NB4 (cell line): ENCODE results near the gene ZXDC.
A peak's percentile ranks its signal among the peaks of the same experiment; 100 is the strongest.

Experiments
- DNase-seq: peaks from one replicate; pipeline ENCODE4 v3.0.0; 2010; ENCODE audit warnings: low read depth
- H3K4me3 ChIP-seq: one replicate; pipeline ENCODE4 v1.5.1; 2011; ENCODE audit warnings: mild to moderate bottlenecking, low read depth, low read length, moderate library complexity
- MYC ChIP-seq: IDR thresholded peaks from 2 replicates; pipeline ENCODE4 v1.6.1; 2011; ENCODE audit warnings: low read depth, low read length
- POLR2A ChIP-seq: IDR thresholded peaks from 2 replicates; pipeline ENCODE4 v1.6.1; 2011; ENCODE audit warnings: mild to moderate bottlenecking; ENCODE audit not compliant: insufficient read length; ENCODE audit errors: extremely low read depth
- TF ChIP-seq, protein P1 (sequence below): IDR thresholded peaks from 2 replicates; pipeline ENCODE4 v1.6.1; 2011; ENCODE audit warnings: low read depth, low read length
- TF ChIP-seq, protein P2 (sequence below): IDR thresholded peaks from one replicate; pipeline ENCODE4 v1.5.1; 2012; ENCODE audit warnings: low read depth, low read length

The ZXDC gene

DNA sequence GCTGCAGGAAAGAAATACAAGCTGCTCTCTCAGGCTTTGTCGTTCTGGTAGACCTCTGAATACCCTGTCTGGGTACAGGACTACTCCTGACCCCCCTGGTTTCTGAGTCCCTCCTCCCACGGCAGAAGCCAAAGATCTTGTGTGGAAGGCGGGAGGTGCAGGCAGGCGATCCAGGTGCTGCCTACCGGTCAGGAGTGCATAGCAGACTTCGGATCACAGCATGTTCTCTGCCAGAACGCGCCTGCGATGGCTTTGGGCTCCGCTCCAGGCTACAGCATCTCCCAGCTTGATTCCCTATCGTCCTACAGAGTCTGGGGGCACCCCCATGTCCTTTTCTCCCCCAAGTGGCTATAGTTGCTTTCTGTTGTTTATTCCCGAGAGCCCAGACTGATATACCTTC lies 83.4 kb downstream of the ZXDC start:
- no peak for TF ChIP-seq MYC
- TF ChIP-seq, protein P1, sequence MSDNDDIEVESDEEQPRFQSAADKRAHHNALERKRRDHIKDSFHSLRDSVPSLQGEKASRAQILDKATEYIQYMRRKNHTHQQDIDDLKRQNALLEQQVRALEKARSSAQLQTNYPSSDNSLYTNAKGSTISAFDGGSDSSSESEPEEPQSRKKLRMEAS: no peak
- TF ChIP-seq, protein P2, sequence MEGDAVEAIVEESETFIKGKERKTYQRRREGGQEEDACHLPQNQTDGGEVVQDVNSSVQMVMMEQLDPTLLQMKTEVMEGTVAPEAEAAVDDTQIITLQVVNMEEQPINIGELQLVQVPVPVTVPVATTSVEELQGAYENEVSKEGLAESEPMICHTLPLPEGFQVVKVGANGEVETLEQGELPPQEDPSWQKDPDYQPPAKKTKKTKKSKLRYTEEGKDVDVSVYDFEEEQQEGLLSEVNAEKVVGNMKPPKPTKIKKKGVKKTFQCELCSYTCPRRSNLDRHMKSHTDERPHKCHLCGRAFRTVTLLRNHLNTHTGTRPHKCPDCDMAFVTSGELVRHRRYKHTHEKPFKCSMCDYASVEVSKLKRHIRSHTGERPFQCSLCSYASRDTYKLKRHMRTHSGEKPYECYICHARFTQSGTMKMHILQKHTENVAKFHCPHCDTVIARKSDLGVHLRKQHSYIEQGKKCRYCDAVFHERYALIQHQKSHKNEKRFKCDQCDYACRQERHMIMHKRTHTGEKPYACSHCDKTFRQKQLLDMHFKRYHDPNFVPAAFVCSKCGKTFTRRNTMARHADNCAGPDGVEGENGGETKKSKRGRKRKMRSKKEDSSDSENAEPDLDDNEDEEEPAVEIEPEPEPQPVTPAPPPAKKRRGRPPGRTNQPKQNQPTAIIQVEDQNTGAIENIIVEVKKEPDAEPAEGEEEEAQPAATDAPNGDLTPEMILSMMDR: no peak
- H3K4me3 ChIP-seq: no peak overlapping the region
- no peak for DNase-seq

DNA sequence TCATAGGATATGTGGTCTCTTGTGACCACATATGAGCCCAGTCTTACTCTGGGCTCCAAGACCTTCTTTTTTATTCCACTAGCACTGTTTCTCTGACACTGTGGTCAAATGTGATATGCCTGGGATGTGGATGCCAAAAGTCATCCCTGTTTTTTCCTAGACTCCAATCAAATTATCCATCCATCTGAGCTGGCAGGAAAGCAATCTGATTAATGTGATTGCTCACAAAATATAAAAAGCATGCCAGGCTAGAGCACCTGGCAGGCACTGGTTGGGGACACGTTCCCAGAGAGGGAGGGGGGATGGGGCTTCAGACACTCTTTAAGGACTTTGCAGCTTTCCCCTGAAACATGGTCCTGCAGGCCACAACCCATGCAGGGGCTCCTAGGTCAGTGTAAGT lies 84.1 kb downstream of the ZXDC start:
- TF ChIP-seq, protein P1: no peak
- no peak for TF ChIP-seq MYC
- TF ChIP-seq POLR2A: no peak
- TF ChIP-seq, protein P2: no peak
- no peak overlapping the region for H3K4me3 ChIP-seq
- no peak for DNase-seq

DNA sequence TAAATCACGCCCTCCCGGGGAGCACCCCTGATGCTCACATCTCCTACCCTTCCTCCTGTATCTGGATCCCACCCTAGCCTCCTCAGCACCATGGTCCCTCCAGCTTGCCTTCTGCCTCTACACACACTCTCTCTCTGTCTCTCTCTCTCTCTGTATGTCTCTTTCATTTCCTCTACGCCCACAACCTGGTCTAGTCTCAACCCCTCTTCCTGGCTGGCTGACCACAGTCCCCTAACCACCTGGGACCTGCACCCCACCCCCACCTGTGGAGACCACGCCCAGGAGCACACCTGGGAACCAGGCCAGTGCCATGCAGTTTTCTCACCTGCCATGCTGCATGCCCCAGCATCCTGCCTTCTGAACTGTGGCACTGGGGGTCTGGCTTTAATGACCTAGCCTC lies 84.9 kb downstream of the ZXDC start:
- no peak for DNase-seq
- TF ChIP-seq, protein P1: no peak
- TF ChIP-seq POLR2A: no peak
- no peak for TF ChIP-seq MYC
- TF ChIP-seq, protein P2: no peak
- H3K4me3 ChIP-seq: no peak overlapping the region

DNA sequence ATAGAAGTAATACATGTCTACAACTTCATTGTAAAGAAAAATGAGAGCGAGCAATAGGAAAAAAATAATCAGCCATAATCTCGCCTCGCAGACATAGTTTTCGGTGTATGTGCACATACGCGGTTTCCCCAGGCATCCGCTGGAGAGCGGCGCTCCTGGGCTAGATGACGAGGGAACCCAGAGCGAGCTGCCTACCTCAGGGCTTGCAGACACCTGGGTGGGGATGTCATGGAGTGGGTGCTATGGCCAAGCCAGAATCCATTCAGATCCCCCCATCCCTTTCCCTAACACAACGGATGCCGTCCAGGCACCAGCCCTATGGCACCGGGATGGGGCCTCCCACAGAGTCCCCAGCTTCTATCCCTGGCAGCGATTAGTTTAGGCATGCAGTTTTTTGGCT lies 85.5 kb downstream of the ZXDC start:
- H3K4me3 ChIP-seq: no peak overlapping the region
- TF ChIP-seq MYC (no peak), POLR2A (no peak)
- TF ChIP-seq, protein P2: no peak
- TF ChIP-seq, protein P1: no peak
- DNase-seq: no peak

DNA sequence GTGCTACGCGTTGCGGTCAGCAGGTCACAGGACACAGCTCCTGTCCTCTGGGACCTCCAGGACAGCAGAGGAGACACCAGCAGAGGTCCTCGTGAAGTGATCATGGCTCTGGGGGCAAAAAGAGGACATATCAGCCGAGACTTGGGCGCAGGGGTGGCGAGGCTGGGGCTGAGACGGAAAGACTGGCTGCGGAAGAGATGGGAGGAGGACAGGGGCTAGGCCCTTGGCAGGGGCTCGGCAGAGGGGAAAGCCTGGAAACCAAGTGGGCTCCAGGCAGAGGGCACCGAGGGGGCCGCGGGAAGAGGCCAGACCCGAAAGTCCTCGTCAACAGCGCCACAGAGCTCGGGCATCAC lies 85.9 kb downstream of the ZXDC start:
- peak; percentile 18 for DNase-seq
- H3K4me3 ChIP-seq: no peak overlapping the region
- no peak for TF ChIP-seq MYC
- TF ChIP-seq, protein P1: no peak
- TF ChIP-seq, protein P2: no peak
- no peak for TF ChIP-seq POLR2A
